NB4 (cell line): ENCODE measurements around the gene FAM50B.

Experiments
- CTCF ChIP-seq: IDR thresholded peaks from one replicate; pipeline ENCODE4 v1.5.1; 2012; ENCODE audit warnings: low read depth, low read length
- MAX ChIP-seq: IDR thresholded peaks from 2 replicates; pipeline ENCODE4 v1.6.1; 2011; ENCODE audit warnings: low read depth, low read length
- POLR2A ChIP-seq: IDR thresholded peaks from 2 replicates; pipeline ENCODE4 v1.6.1; 2011; ENCODE audit warnings: mild to moderate bottlenecking; ENCODE audit not compliant: insufficient read length; ENCODE audit errors: extremely low read depth

GRCh38 chr6:3870528-3870925, 21.4 kb downstream of the FAM50B start:
- TF ChIP-seq POLR2A (no peak), CTCF (no peak), MAX (no peak)
